ENCODE measurements around the gene SIRT6.
"Not testable (repeated sequence)": the region's sequence is repeated elsewhere in the genome, so short reads cannot be mapped to it uniquely, and the experiment has no call there.

The SIRT6 gene

GRCh38 chr19:4182084-4182810 is at the start of gene SIRT6, which contains the start of gene ANKRD24:
Gene SIRT6 (minus strand): TSS chr19:4182563. CDS start chr19:4182539, 24 bp downstream.
Gene ANKRD24 (plus strand): TSS chr19:4182689. CDS start chr19:4186426, 3,737 bp downstream.
- peak; percentile 100 for DNase-seq (ENCODE audit: low spot score)

DNA sequence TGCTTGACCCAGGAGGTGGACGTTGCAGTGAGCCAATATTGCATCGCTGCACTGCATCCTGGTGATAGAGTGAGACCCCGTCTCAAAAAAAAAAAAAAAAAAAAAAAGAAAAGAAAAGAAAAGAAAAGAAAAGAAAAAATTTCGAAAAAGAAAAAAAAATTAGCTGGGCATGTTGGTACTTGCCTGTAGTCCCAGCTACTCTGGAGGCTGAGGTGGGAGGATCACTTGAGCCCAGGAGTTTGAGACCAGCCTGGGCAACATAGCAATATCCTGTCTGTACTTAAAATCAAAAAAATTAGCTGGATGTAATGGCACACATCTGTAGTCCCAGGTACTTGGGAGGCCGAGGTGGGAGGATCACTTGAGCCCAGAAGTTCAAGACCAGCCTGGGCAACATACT is 49.8 kb upstream of the SIRT6 start:
- DNase-seq (ENCODE audit: low spot score): not testable (repeated sequence)

GRCh38 chr19:4231521-4231920 is 49.2 kb upstream of the SIRT6 start:
- DNase-seq (ENCODE audit: low spot score): not testable (repeated sequence)

DNA sequence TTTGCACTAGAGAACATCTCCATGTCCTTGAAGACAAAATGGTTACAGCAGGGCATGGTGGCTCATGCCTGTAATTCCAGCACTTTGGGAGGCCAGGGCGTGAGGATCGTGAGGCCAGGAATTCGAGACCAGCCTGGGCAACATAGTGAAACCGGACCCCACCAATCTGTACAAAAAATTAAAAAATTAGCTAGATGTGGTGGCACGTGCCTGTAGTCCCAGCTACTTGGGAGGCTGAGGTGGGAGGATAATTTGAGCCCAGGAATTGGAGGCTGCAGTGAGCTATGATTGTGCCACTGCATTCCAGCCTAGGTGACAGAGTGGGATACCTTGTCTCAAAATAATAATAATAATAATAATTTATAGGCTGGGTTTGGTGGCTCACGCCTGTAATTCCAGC is 47.9 kb upstream of the SIRT6 start:
- not testable (repeated sequence) for DNase-seq (ENCODE audit: low spot score)

- DNase-seq (ENCODE audit: low spot score): peak; percentile 11
Measured at GRCh38 chr19:4229179-4229931, 47.0 kb upstream of the SIRT6 start, which contains the start of gene EBI3. Gene EBI3 (plus strand): TSS chr19:4229523. CDS start chr19:4229551, 28 bp downstream.

DNA sequence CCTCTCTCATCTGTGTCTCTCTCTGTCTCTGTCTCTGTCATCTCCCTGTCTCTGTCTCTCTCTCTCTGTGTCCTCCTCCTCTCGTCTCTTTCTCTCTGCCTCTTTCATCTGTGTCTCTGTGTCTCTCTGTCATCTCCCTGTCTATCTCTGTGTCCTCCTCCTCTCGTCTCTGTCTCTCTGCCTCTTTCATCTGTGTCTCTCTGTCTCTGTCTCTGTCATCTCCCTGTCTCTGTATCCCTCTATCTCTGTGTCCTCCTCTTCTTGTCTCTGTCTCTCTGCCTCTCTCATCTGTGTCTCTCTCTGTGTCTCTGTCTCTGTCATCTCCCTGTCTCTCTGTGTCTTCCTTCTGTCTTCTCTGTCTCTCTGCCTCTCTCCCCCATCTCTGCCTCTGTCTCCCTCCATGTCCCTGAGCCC is 46.4 kb upstream of the SIRT6 start:
- DNase-seq (ENCODE audit: low spot score): no peak

- DNase-seq (ENCODE audit: low spot score): no peak
Measured at GRCh38 chr19:4227771-4228170, 45.4 kb upstream of the SIRT6 start.

- DNase-seq (ENCODE audit: low spot score): no peak
Measured at GRCh38 chr19:4225885-4226284, 43.5 kb upstream of the SIRT6 start.

DNA sequence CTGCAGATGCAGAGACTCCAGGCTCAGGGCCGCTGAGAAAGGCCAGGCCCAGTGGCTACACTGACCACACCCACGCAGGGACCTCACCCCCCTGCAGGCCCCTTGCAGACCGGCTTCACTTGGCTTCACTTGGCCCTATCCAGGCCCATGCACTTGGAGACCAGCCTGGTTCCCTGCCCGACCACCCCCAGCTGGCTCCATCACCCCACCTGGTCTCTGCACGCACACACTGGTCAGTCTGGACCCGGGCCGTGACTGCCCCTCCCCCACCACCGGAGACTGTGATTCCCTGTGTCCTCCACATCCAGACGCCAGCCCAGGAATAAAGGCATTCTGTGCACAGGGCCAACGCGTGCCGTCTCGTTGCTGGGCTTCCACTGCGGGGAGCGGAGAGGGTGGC is 42.1 kb upstream of the SIRT6 start:
- peak; percentile 14 for DNase-seq (ENCODE audit: low spot score)

GRCh38 chr19:4220188-4220587 is 37.8 kb upstream of the SIRT6 start:
- peak; percentile 2 for DNase-seq (ENCODE audit: low spot score)

- not testable (repeated sequence) for DNase-seq (ENCODE audit: low spot score)
Measured at GRCh38 chr19:4218523-4218922, 36.2 kb upstream of the SIRT6 start.

DNA sequence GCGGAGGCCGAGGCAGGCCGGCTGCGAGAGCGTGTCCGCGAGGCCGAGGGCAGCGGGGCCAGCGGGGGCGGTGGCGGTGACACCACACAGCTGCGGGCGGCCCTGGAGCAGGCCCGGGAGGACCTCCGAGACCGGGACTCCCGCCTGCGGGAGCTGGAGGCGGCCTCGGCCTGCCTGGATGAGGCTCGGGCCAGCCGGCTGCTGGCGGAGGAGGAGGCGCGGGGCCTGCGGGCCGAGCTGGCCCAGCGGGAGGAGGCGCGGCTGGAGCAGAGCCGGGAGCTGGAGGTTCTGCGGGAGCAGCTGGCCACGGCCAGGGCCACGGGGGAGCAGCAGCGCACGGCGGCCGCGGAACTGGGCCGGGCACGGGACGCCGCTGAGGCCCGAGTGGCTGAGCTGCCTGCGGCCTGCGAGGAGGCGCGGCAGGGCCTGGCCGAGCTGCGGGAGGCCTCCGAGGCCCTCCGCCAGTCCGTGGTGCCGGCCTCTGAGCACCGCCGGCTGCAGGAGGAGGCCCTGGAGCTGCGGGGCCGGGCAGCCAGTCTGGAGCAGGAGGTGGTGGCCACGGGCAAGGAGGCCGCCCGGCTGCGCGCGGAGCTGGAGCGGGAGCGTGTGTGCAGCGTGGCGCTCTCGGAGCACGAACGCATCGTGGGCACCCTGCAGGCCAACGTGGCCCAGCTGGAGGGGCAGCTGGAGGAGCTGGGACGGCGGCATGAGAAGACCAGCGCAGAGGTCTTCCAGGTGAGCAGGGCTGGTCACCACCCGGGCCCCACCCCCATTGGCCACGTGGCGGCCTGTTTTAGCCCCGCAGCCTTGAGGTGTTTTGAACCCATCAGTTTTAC is 35.3 kb upstream of the SIRT6 start:
- DNase-seq (ENCODE audit: low spot score): peak; percentile 6

GRCh38 chr19:4216846-4217245 is 34.5 kb upstream of the SIRT6 start:
- no peak for DNase-seq (ENCODE audit: low spot score)

GRCh38 chr19:4215807-4216206 is 33.4 kb upstream of the SIRT6 start:
- no peak for DNase-seq (ENCODE audit: low spot score)

DNA sequence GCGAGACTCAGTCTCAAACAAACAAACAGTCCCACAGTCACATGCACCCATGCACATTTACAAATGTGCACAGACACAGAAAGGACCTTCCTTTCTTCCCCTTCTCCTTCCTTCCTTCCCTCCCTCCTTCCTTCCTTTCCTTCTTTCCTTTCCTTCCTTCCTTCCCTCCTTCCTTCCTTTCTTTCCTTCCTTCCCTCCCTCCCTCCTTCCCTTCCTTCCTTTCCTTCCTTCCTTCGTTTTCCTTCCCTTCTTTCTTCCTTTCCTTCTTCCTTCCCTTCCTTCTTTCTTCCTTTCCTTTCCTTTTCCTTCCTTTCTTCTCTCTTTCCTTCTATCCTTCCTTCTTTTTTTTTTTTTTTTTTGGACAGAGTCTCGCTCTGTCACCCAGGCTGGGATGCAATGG is 30.8 kb upstream of the SIRT6 start:
- no peak for DNase-seq (ENCODE audit: low spot score)

- DNase-seq (ENCODE audit: low spot score): no peak
Measured at GRCh38 chr19:4210166-4210731, 27.9 kb upstream of the SIRT6 start.

DNA sequence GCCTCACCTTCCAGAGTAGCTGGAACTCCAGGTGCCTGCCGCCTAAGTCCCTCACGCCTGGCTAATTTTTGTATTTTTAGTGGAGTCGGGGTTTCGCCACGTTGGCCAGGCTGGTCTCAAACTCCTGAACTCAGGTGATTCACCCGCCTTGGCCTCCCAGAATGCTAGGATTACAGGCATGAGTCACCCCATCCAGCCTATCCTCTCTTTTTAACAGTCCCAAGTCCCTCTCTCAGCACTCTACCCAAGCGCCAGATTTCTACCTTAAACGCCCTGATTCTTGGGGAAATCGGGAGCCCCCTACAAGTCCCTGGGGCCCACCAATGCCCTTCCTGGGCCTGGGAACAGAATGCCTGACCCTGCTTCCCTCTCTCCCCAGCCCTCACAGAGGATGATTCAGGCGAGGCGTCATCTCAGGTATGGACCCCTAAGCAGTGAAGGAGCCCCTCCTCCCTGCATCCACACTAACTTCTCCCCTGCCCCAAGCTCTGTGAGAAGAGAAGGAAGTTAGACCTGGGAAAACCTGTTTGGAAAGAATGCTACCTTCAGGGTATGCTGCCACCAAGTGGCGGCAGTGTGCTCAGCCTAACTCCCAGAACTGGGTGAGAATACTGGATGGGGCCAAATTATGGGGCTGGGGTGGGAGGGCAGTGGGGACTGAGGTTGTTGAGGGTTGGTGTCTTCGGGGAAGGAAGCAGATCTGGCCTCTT is 26.2 kb upstream of the SIRT6 start:
- peak; percentile 54 for DNase-seq (ENCODE audit: low spot score)

- peak; percentile 41 for DNase-seq (ENCODE audit: low spot score)
Measured at GRCh38 chr19:4206818-4207484, 24.6 kb upstream of the SIRT6 start.

DNA sequence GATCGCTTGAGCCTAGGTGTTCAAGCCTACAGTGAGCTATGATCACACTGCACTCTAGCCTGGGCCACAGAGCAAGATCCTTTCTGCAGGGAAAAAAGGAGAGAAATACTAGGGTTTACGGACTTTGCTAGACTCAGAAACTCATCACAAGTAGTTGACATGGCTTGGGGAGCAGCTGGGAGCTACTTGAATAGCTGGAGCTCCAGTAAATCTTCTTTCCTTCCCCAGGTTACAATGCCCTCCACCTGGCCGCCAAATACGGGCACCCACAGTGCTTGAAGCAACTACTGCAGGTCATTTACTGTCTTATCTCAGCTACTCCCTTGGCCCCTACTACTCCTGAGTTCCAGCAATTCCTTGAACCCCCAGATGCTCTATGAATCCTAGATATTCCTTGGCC is 19.4 kb upstream of the SIRT6 start:
- DNase-seq (ENCODE audit: low spot score): no peak

DNA sequence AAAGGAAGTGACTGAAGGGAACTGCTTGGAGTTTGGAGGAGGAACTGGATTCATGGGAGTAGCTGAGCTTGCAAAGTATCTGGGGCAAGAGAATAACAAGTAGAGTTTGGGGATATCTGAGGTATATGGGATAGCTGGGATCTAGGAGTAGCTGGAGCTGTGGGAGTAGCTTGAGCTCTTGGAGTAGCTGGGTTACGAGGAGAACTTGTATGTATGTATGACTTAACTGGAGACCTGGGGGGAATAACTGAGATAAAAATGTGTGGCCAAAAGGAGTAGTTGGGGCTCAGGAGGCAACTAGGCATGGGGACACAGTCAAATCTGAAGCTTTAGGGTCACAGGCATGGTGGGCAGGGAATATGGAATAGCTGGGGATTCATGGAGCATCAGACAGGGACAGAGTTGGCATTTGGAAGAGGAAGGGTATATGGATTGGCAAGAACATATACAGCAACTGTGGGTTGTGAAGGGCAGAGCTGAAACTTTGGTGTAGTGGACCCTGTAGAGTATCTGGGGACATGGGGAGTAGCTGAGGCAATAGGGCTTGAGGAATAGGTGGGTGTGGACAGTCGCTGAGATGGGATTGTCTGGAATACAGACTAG is 18.7 kb upstream of the SIRT6 start:
- no peak for DNase-seq (ENCODE audit: low spot score)
